T-cell (primary cell): ENCODE results near the gene IFIT2. TPM values are rescaled to one million over a fixed set of nuclear protein-coding genes. Genes with fewer than 3 reads are reported as not detected.

Experiments used
- ATAC-seq, 4 experiments: fragments of 200-7000 bp in 3 of 4; fragments of 150-1000 bp in 1 of 4; cut with Tn5 transposase; replicated peaks in 1 of 4; 1 replicate in 3 of 4; 2 replicates in 1 of 4; pipeline ENCODE4 v1.10.0; 2021; ENCODE audit warnings: moderate library complexity in 3 of 4, mild to moderate bottlenecking in 2 of 4, moderate number of reproducible peaks in 1 of 4
- CTCF ChIA-PET, 2 donors: fragments of 300-600 bp; sonication (Branson Sonifier 250); formaldehyde crosslinking; loops; one replicate each; lab custom pipeline; 2022; ENCODE audit warnings: antibody characterized with exemption in 2 of 2; lab: Charles Lee
- POLR2A ChIA-PET, 2 donors: fragments of 300-600 bp; sonication (Branson Sonifier 250); formaldehyde crosslinking; loops; one replicate each; lab custom pipeline; 2022; ENCODE audit warnings: antibody characterized with exemption in 2 of 2; lab: Charles Lee
- DNase-seq, 35 experiments: peaks; one replicate each; pipeline versions ENCODE4 v3.0.0 to v3.0.0-alpha.2; 2013 to 2023
- H3K27ac ChIP-seq: one replicate; pipeline ENCODE4 v1.5.1; 2013; ENCODE audit warnings: low read length
- H3K27me3 ChIP-seq, 2 experiments: replicated peaks in 1 of 2; 1 replicate in 1 of 2; 2 replicates in 1 of 2; pipeline versions ENCODE4 v1.6.1 to v1.7.0; 2013; ENCODE audit warnings: low read length in 1 of 2, mixed read lengths in 1 of 2; ENCODE audit not compliant: control insufficient read depth in 2 of 2, insufficient read depth in 2 of 2; ENCODE audit errors: extremely low read depth in 1 of 2
- H3K36me3 ChIP-seq, 2 donors: 1 replicate in 1 of 2; 2 replicates in 1 of 2; pipeline versions ENCODE4 v1.6.1 to v1.7.0; 2013; ENCODE audit warnings: low read length in 1 of 2; ENCODE audit not compliant: control insufficient read depth in 2 of 2, insufficient read depth in 1 of 2; ENCODE audit errors: extremely low read depth in 1 of 2
- H3K4me1 ChIP-seq, 2 experiments: 1 replicate in 1 of 2; 2 replicates in 1 of 2; pipeline versions ENCODE4 v1.6.1 to v1.7.0; 2013; ENCODE audit warnings: low read length in 2 of 2, mixed read lengths in 1 of 2; ENCODE audit not compliant: insufficient read depth in 2 of 2, control insufficient read depth in 1 of 2; ENCODE audit errors: extremely low read depth in 1 of 2
- H3K4me3 ChIP-seq, 2 donors: 1 replicate in 1 of 2; 2 replicates in 1 of 2; pipeline versions ENCODE4 v1.5.1 to v1.7.0; 2013; ENCODE audit warnings: mild to moderate bottlenecking in 2 of 2, low read length in 1 of 2, moderate library complexity in 1 of 2; ENCODE audit not compliant: control insufficient read depth in 1 of 2; ENCODE audit errors: extremely low read depth in 1 of 2
- H3K9me3 ChIP-seq: 2 replicates; pipeline ENCODE4 v1.7.0; 2013
- H3K27ac Mint-ChIP-seq, 2 donors: one replicate each; pipeline ENCODE4 v1.8.0; 2020 to 2021; ENCODE audit warnings: mild to moderate bottlenecking in 2 of 2, mixed read lengths in 2 of 2
- H3K27me3 Mint-ChIP-seq, 2 donors: one replicate each; pipeline ENCODE4 v1.8.0; 2021 to 2022; ENCODE audit warnings: mixed read lengths in 2 of 2
- H3K36me3 Mint-ChIP-seq: one replicate; pipeline ENCODE4 v1.8.0; 2021; ENCODE audit warnings: mixed read lengths
- H3K4me1 Mint-ChIP-seq, 3 donors: one replicate each; pipeline ENCODE4 v1.8.0; 2020 to 2022; ENCODE audit warnings: mixed read lengths in 3 of 3, mild to moderate bottlenecking in 1 of 3
- H3K4me3 Mint-ChIP-seq, 3 donors: one replicate each; pipeline ENCODE4 v1.8.0; 2020 to 2022; ENCODE audit warnings: mild to moderate bottlenecking in 3 of 3, mixed read lengths in 3 of 3, moderate library complexity in 3 of 3
- H3K9me3 Mint-ChIP-seq, 3 donors: one replicate each; pipeline ENCODE4 v1.8.0; 2020 to 2022; ENCODE audit warnings: mixed read lengths in 3 of 3
- WGBS: methylation state at CpG from one replicate; pipeline ENCODE4 v1.1.5; 2013; ENCODE audit warnings: missing lambda C conversion rate; ENCODE audit not compliant: insufficient coverage; 5-methylcytosine and 5-hydroxymethylcytosine counted together
- total RNA-seq, 35 experiments: library from RNA in 6 of 35; stranded (reverse) in 6 of 35; fragments of 120-200 nt in 1 of 35; gene quantifications; one replicate each; pipeline versions ENCODE4 v1.2.1 to v1.2.4 and lab custom pipeline; 2013 to 2026

Gene IFIT2
- total RNA-seq, 5 donors from 2014 or later (not counting 1 experiment from before 2014, with no cell fraction given): 6.4 to 13.9 (median 6.8) TPM

GRCh38 chr10:89256962-89257361, 44.9 kb upstream of the IFIT2 start:
- Mint-ChIP-seq H3K27me3 (no peaks in the 10 kb centered on the region), H3K4me3 (no peak overlapping the region), H3K4me1 (peaks cover 0 to 4% (median 3%) of the 10 kb centered on the region in 3 donors), H3K36me3 (peaks cover 3% of the 10 kb centered on the region), H3K27ac (no peak overlapping the region), H3K9me3 (peaks cover 0 to 4% (median 0%) of the 10 kb centered on the region in 3 donors)
- Histone ChIP-seq H3K9me3 (no peaks in the 10 kb centered on the region), H3K27me3 (no peaks in the 10 kb centered on the region), H3K4me1 (peaks cover 0 to 10% of the 10 kb centered on the region in 2 experiments), H3K27ac (no peak overlapping the region), H3K4me3 (no peak overlapping the region), H3K36me3 (no peaks in the 10 kb centered on the region)
- ChIA-PET POLR2A (no interaction called here), CTCF (no interaction called here)
- DNase-seq (no peak), ATAC-seq (no peak)
- 50% methylated on average over 1 of the region's 1 CpG for WGBS

- no peak overlapping the region for H3K4me3 Mint-ChIP-seq
- no peak overlapping the region for H3K27ac ChIP-seq
- H3K27me3 ChIP-seq: no peaks in the 10 kb centered on the region
- no peak overlapping the region for H3K27ac Mint-ChIP-seq
- no peak overlapping the region for H3K4me3 ChIP-seq
- H3K9me3 ChIP-seq: no peaks in the 10 kb centered on the region
- ATAC-seq: no peak
- ChIA-PET CTCF (interaction anchor here in 1 of 2 donors (1.0 kb wide), 1 partner anchor 8 kb away, joined by 3 read pairs; no protein-coding TSS in a partner anchor), POLR2A (no interaction called here)
- peaks cover 0 to 4% (median 3%) of the 10 kb centered on the region in 3 donors for H3K4me1 Mint-ChIP-seq
- peaks cover 0 to 6% of the 10 kb centered on the region in 2 experiments for H3K4me1 ChIP-seq
- H3K27me3 Mint-ChIP-seq: no peaks in the 10 kb centered on the region
- H3K36me3 Mint-ChIP-seq: peaks cover 3% of the 10 kb centered on the region
- H3K9me3 Mint-ChIP-seq: peaks cover 0 to 4% (median 0%) of the 10 kb centered on the region in 3 donors
- no peaks in the 10 kb centered on the region for H3K36me3 ChIP-seq
- WGBS: 50% methylated on average over 1 of the region's 2 CpGs
- no peak for DNase-seq
Measured at GRCh38 chr10:89257581-89257980, 44.3 kb upstream of the IFIT2 start.

GRCh38 chr10:89258881-89259280, 43.0 kb upstream of the IFIT2 start:
- peaks cover 0 to 5% of the 10 kb centered on the region in 2 experiments for H3K4me1 ChIP-seq
- no peaks in the 10 kb centered on the region for H3K36me3 ChIP-seq
- Mint-ChIP-seq H3K9me3 (peaks cover 0 to 4% (median 0%) of the 10 kb centered on the region in 3 donors), H3K4me3 (no peak overlapping the region), H3K27ac (no peak overlapping the region), H3K36me3 (peaks cover 3% of the 10 kb centered on the region), H3K27me3 (no peaks in the 10 kb centered on the region), H3K4me1 (peaks cover 0 to 4% (median 3%) of the 10 kb centered on the region in 3 donors)
- DNase-seq (no peak), ATAC-seq (no peak)
- H3K27me3 ChIP-seq: no peaks in the 10 kb centered on the region
- H3K4me3 ChIP-seq: no peak overlapping the region
- POLR2A ChIA-PET: no interaction called here
- no peaks in the 10 kb centered on the region for H3K9me3 ChIP-seq
- CTCF ChIA-PET: interaction anchor here in 1 of 2 donors (0.7 kb wide), 3 partner anchors 104 to 389 kb away, joined by 3 read pairs; partner anchors contain the start of gene IFIT5
- no CpG with 5 or more reads among the region's 1 CpG for WGBS
- no peak overlapping the region for H3K27ac ChIP-seq

- no peak overlapping the region for H3K27ac ChIP-seq
- CTCF ChIA-PET: interaction anchor here in 1 of 2 donors (1.3 kb wide), 2 partner anchors 39 to 303 kb away, joined by 3 to 4 read pairs; partner anchors contain the start of gene IFIT2
Measured at GRCh38 chr10:89262086-89263051, 39.5 kb upstream of the IFIT2 start.

GRCh38 chr10:89263091-89263490, 38.8 kb upstream of the IFIT2 start:
- ChIA-PET POLR2A (no interaction called here), CTCF (no interaction called here)
- no peak overlapping the region for H3K27ac Mint-ChIP-seq

More at GRCh38 chr10:89262086-89263051, 39.5 kb upstream of the IFIT2 start:
- no peak overlapping the region for H3K27ac Mint-ChIP-seq
- H3K36me3 Mint-ChIP-seq: no peaks in the 10 kb centered on the region
- no peaks in the 10 kb centered on the region for H3K36me3 ChIP-seq
- peaks cover 0 to 4% (median 3%) of the 10 kb centered on the region in 3 donors for H3K4me1 Mint-ChIP-seq
- no CpG with 5 or more reads among the region's 5 CpGs for WGBS
- H3K27me3 ChIP-seq: peaks cover 0 to 4% of the 10 kb centered on the region in 2 experiments
- H3K4me3 ChIP-seq: no peak overlapping the region
- H3K9me3 ChIP-seq: no peaks in the 10 kb centered on the region
- H3K27me3 Mint-ChIP-seq: no peaks in the 10 kb centered on the region
- ATAC-seq (no peak), DNase-seq (no peak)
- no peaks in the 10 kb centered on the region for H3K9me3 Mint-ChIP-seq
- no peak overlapping the region for H3K4me3 Mint-ChIP-seq
- peaks cover 0 to 5% of the 10 kb centered on the region in 2 experiments for H3K4me1 ChIP-seq
- POLR2A ChIA-PET: no interaction called here

GRCh38 chr10:89263531-89263930, 38.3 kb upstream of the IFIT2 start:
- H3K9me3 Mint-ChIP-seq: no peaks in the 10 kb centered on the region
- H3K27me3 Mint-ChIP-seq: no peaks in the 10 kb centered on the region
- Histone ChIP-seq H3K36me3 (no peaks in the 10 kb centered on the region), H3K9me3 (no peaks in the 10 kb centered on the region), H3K27me3 (peaks cover 0 to 4% of the 10 kb centered on the region in 2 experiments), H3K27ac (no peak overlapping the region), H3K4me3 (no peak overlapping the region), H3K4me1 (peaks cover 0 to 5% of the 10 kb centered on the region in 2 experiments)
- H3K4me3 Mint-ChIP-seq: no peak overlapping the region
- peaks cover 0 to 4% (median 3%) of the 10 kb centered on the region in 3 donors for H3K4me1 Mint-ChIP-seq
- H3K27ac Mint-ChIP-seq: no peak overlapping the region
- 63% methylated on average over 1 of the region's 1 CpG for WGBS
- CTCF ChIA-PET: interaction anchor here (0.6 to 1.0 kb wide), 4 partner anchors 105 to 1617 kb away, joined by 3 to 4 read pairs (median 3); no protein-coding TSS in a partner anchor
- POLR2A ChIA-PET: no interaction called here
- ATAC-seq (no peak), DNase-seq (no peak)
- H3K36me3 Mint-ChIP-seq: no peaks in the 10 kb centered on the region

More at GRCh38 chr10:89263091-89263490, 38.8 kb upstream of the IFIT2 start:
- Histone ChIP-seq H3K4me1 (peaks cover 0 to 5% of the 10 kb centered on the region in 2 experiments), H3K4me3 (no peak overlapping the region), H3K27me3 (peaks cover 0 to 4% of the 10 kb centered on the region in 2 experiments), H3K9me3 (no peaks in the 10 kb centered on the region), H3K27ac (no peak overlapping the region), H3K36me3 (no peaks in the 10 kb centered on the region)
- Mint-ChIP-seq H3K36me3 (no peaks in the 10 kb centered on the region), H3K4me1 (peaks cover 0 to 4% (median 3%) of the 10 kb centered on the region in 3 donors), H3K4me3 (no peak overlapping the region), H3K9me3 (no peaks in the 10 kb centered on the region), H3K27me3 (no peaks in the 10 kb centered on the region)
- WGBS: no CpG with 5 or more reads among the region's 1 CpG
- DNase-seq: no peak
- no peak for ATAC-seq
